ENCODE measurements around the gene EPDR1.

The EPDR1 gene

DNA sequence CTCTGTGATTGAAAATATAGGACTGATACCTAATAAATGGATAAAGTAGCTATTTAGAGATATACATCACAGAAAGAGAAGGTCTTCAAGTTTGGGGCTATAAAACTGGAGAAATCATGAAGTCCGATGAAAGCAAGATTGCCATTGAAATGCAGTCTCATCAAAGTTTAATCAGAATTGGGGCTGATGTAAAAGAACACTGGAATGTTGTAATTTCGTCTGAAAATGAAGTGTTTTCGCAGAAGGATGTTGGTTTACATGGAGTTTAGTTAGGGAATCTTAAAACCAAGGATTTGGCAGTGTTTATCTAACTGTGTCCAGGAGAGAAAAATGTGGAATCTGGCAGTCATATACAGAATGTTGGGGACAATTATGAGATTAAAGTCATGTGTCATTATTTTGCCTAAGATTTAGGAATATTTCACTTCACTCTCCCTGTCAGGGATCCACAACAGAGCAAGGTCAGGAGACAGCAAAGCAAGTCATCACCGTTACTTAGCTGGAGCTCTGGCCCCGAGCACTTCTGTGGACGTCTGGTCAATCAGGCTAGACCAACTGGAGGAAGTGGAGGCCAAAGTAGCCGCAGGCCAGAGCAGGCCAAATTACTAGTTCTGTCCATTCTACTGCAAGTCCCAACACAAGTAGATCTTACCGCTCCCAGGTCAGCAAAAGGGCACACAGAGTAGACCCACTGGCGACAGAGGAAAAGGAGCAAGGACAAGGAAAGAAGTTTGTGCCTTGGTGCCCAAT lies 37.0 kb downstream of the EPDR1 start:
- Histone ChIP-seq H4K8ac (ENCODE audit: low read length) (no peak overlapping the region), H3K36me3 (ENCODE audit: control insufficient read depth in 1 of 2, insufficient read depth in 2 of 2, low read depth in 1 of 2, low read length in 2 of 2) (peaks cover 0 to 7% of the 10 kb centered on the region in 2 experiments), H3K27ac (ENCODE audit: low read length, poor library complexity, severe bottlenecking) (no peak overlapping the region), H3K4ac (ENCODE audit: low read depth in 1 of 2, low read length in 2 of 2) (no peak overlapping the region), H3K4me1 (ENCODE audit: control insufficient read depth, insufficient read depth, low read depth, low read length) (no peaks in the 10 kb centered on the region), H4K91ac (ENCODE audit: low read length) (no peak overlapping the region), H3K23ac (ENCODE audit: low read length in 2 of 2) (no peak overlapping the region), H3K14ac (ENCODE audit: low read length in 2 of 2) (no peak overlapping the region), H2AK5ac (ENCODE audit: low read length, severe bottlenecking) (no peak overlapping the region), H3K27me3 (ENCODE audit: control insufficient read depth in 1 of 2, insufficient read depth in 1 of 2, low read length in 2 of 2) (no peaks in the 10 kb centered on the region), H3K4me2 (ENCODE audit: low read length, poor library complexity, severe bottlenecking) (no peak overlapping the region), H2BK15ac (ENCODE audit: low read depth, poor library complexity, severe bottlenecking) (no peak overlapping the region), H3K79me1 (replicated peaks; ENCODE audit: low read length, poor library complexity, severe bottlenecking) (no peaks in the 10 kb centered on the region), H3K4me3 (ENCODE audit: insufficient read depth in 1 of 2, low read depth in 1 of 2, low read length in 2 of 2) (no peak overlapping the region), H3K9ac (ENCODE audit: low read length) (no peak overlapping the region), H2BK12ac (ENCODE audit: low read length in 2 of 2) (no peak overlapping the region), H2BK120ac (ENCODE audit: low read depth, low read length) (no peak overlapping the region), H2BK5ac (ENCODE audit: low read depth, low read length, poor library complexity, severe bottlenecking) (no peak overlapping the region), H2AFZ (ENCODE audit: low read depth, low read length) (no peak overlapping the region), H3K18ac (ENCODE audit: low read depth in 1 of 2, low read length in 2 of 2) (no peak overlapping the region), H3K9me3 (ENCODE audit: control insufficient read depth, low read length) (no peaks in the 10 kb centered on the region)
- no peak for DNase-seq
- 83% methylated on average over 9 of the region's 9 CpGs for WGBS

DNA sequence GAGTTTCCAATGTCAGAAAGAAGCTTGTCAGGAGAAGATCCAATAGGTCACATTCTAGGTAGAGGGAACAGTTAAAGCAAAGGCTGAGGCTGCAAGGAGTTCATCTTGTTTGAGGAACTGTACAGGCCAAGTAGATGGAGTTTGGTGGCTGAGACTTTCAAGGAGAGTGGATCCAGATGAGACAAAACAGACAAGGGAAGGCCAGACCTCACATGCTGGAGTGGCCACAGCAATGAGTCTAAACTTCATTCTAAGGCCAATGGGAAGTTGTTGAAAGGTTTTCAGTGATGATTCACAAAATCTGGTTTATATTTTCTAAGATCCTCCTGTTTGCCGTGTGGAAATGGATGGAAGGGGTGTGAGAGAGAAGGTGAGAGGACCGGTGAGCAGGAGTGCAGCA lies 40.0 kb downstream of the EPDR1 start:
- no peak overlapping the region for H3K4me2 ChIP-seq (ENCODE audit: low read length, poor library complexity, severe bottlenecking)
- WGBS, result 88% methylated on average over 2 of the region's 2 CpGs

DNA sequence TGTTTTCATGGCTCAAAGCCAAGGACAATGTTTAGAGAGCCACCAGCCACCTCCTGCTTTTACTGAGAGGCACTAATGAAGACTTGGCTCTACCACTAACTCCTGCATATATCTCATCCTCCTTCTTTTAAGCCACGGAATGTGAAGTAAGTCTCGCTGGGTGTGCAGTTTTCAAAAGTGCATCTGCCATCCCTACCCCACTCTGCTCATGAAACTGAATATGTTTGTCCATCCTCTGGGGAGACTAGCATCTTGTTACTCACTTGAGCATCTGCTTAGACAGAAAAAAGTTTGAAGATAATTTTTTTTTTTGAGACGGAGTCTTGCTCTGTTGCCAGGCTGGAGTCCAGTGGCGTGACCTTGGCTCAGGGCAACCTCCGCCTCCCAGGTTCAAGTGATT lies 40.8 kb downstream of the EPDR1 start:
- Histone ChIP-seq H3K4me2 (ENCODE audit: low read length, poor library complexity, severe bottlenecking) (no peak overlapping the region), H2BK15ac (ENCODE audit: low read depth, poor library complexity, severe bottlenecking) (no peak overlapping the region), H3K9me3 (ENCODE audit: control insufficient read depth, low read length) (no peaks in the 10 kb centered on the region), H3K4me1 (ENCODE audit: control insufficient read depth, insufficient read depth, low read depth, low read length) (no peaks in the 10 kb centered on the region), H3K9ac (ENCODE audit: low read length) (no peak overlapping the region), H2AFZ (ENCODE audit: low read depth, low read length) (no peak overlapping the region), H3K23ac (ENCODE audit: low read length in 2 of 2) (no peak overlapping the region), H4K8ac (ENCODE audit: low read length) (no peak overlapping the region), H3K4me3 (ENCODE audit: insufficient read depth in 1 of 2, low read depth in 1 of 2, low read length in 2 of 2) (no peak overlapping the region), H2BK5ac (ENCODE audit: low read depth, low read length, poor library complexity, severe bottlenecking) (no peak overlapping the region), H3K36me3 (ENCODE audit: control insufficient read depth in 1 of 2, insufficient read depth in 2 of 2, low read depth in 1 of 2, low read length in 2 of 2) (no peaks in the 10 kb centered on the region), H2BK12ac (ENCODE audit: low read length in 2 of 2) (no peak overlapping the region), H2BK120ac (ENCODE audit: low read depth, low read length) (no peak overlapping the region), H3K27ac (ENCODE audit: low read length, poor library complexity, severe bottlenecking) (no peak overlapping the region), H3K18ac (ENCODE audit: low read depth in 1 of 2, low read length in 2 of 2) (no peak overlapping the region), H4K91ac (ENCODE audit: low read length) (no peak overlapping the region), H3K27me3 (ENCODE audit: control insufficient read depth in 1 of 2, insufficient read depth in 1 of 2, low read length in 2 of 2) (no peaks in the 10 kb centered on the region), H3K79me1 (replicated peaks; ENCODE audit: low read length, poor library complexity, severe bottlenecking) (no peaks in the 10 kb centered on the region), H2AK5ac (ENCODE audit: low read length, severe bottlenecking) (no peak overlapping the region), H3K14ac (ENCODE audit: low read length in 2 of 2) (no peak overlapping the region), H3K4ac (ENCODE audit: low read depth in 1 of 2, low read length in 2 of 2) (no peak overlapping the region)
- no peak for DNase-seq
- WGBS, result 91% methylated on average over 5 of the region's 5 CpGs

More for the DNA sequence above, 40.0 kb downstream of the EPDR1 start:
- no peaks in the 10 kb centered on the region for H3K4me1 ChIP-seq (ENCODE audit: control insufficient read depth, insufficient read depth, low read depth, low read length)
- H3K36me3 ChIP-seq (ENCODE audit: control insufficient read depth in 1 of 2, insufficient read depth in 2 of 2, low read depth in 1 of 2, low read length in 2 of 2), result no peaks in the 10 kb centered on the region
- no peak overlapping the region for H3K18ac ChIP-seq (ENCODE audit: low read depth in 1 of 2, low read length in 2 of 2)
- H4K91ac ChIP-seq (ENCODE audit: low read length), result no peak overlapping the region
- no peak overlapping the region for H3K23ac ChIP-seq (ENCODE audit: low read length in 2 of 2)
- H3K9ac ChIP-seq (ENCODE audit: low read length), result no peak overlapping the region
- no peak overlapping the region for H3K27ac ChIP-seq (ENCODE audit: low read length, poor library complexity, severe bottlenecking)
- no peaks in the 10 kb centered on the region for H3K9me3 ChIP-seq (ENCODE audit: control insufficient read depth, low read length)
- no peaks in the 10 kb centered on the region for H3K79me1 ChIP-seq (replicated peaks; ENCODE audit: low read length, poor library complexity, severe bottlenecking)
- no peaks in the 10 kb centered on the region for H3K27me3 ChIP-seq (ENCODE audit: control insufficient read depth in 1 of 2, insufficient read depth in 1 of 2, low read length in 2 of 2)
- H2BK5ac ChIP-seq (ENCODE audit: low read depth, low read length, poor library complexity, severe bottlenecking), result no peak overlapping the region
- no peak overlapping the region for H3K14ac ChIP-seq (ENCODE audit: low read length in 2 of 2)
- no peak overlapping the region for H3K4me3 ChIP-seq (ENCODE audit: insufficient read depth in 1 of 2, low read depth in 1 of 2, low read length in 2 of 2)
- no peak overlapping the region for H2AFZ ChIP-seq (ENCODE audit: low read depth, low read length)
- H2BK15ac ChIP-seq (ENCODE audit: low read depth, poor library complexity, severe bottlenecking), result no peak overlapping the region
- DNase-seq, result no peak
- no peak overlapping the region for H4K8ac ChIP-seq (ENCODE audit: low read length)
- H3K4ac ChIP-seq (ENCODE audit: low read depth in 1 of 2, low read length in 2 of 2), result no peak overlapping the region
- no peak overlapping the region for H2AK5ac ChIP-seq (ENCODE audit: low read length, severe bottlenecking)
- no peak overlapping the region for H2BK12ac ChIP-seq (ENCODE audit: low read length in 2 of 2)
- H2BK120ac ChIP-seq (ENCODE audit: low read depth, low read length), result no peak overlapping the region

DNA sequence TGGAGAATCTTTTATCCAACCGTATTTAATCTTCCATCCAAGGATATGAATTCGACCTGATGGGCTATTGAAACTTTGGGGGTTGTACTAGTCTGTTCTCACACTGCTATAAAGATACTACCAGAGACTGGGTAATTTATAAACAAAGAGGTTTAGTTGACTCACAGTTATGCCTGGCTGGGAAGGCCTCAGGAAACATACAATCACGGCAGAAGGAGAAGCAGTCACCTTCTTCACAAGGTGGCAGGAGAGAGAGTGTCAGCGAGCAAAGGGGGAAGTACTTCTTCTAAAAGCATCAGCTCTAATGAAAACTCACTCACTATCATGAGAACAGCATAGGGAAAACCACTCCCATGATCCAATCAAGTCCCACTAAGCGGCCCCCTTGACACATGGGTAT lies 43.8 kb downstream of the EPDR1 start:
- H2BK120ac ChIP-seq (ENCODE audit: low read depth, low read length), result no peak overlapping the region
- H3K23ac ChIP-seq (ENCODE audit: low read length in 2 of 2), result no peak overlapping the region
- H3K36me3 ChIP-seq (ENCODE audit: control insufficient read depth in 1 of 2, insufficient read depth in 2 of 2, low read depth in 1 of 2, low read length in 2 of 2), result no peaks in the 10 kb centered on the region
- no peak overlapping the region for H2AK5ac ChIP-seq (ENCODE audit: low read length, severe bottlenecking)
- H3K4me1 ChIP-seq (ENCODE audit: control insufficient read depth, insufficient read depth, low read depth, low read length), result no peaks in the 10 kb centered on the region
- no peaks in the 10 kb centered on the region for H3K79me1 ChIP-seq (replicated peaks; ENCODE audit: low read length, poor library complexity, severe bottlenecking)
- H2AFZ ChIP-seq (ENCODE audit: low read depth, low read length), result no peak overlapping the region
- no peak overlapping the region for H2BK15ac ChIP-seq (ENCODE audit: low read depth, poor library complexity, severe bottlenecking)
- H2BK5ac ChIP-seq (ENCODE audit: low read depth, low read length, poor library complexity, severe bottlenecking), result no peak overlapping the region
- no peaks in the 10 kb centered on the region for H3K9me3 ChIP-seq (ENCODE audit: control insufficient read depth, low read length)
- 33% methylated on average over 1 of the region's 5 CpGs for WGBS
- H3K9ac ChIP-seq (ENCODE audit: low read length), result no peak overlapping the region
- H3K18ac ChIP-seq (ENCODE audit: low read depth in 1 of 2, low read length in 2 of 2), result no peak overlapping the region
- no peak overlapping the region for H2BK12ac ChIP-seq (ENCODE audit: low read length in 2 of 2)
- H4K91ac ChIP-seq (ENCODE audit: low read length), result no peak overlapping the region
- H3K4me2 ChIP-seq (ENCODE audit: low read length, poor library complexity, severe bottlenecking), result no peak overlapping the region
- H3K4me3 ChIP-seq (ENCODE audit: insufficient read depth in 1 of 2, low read depth in 1 of 2, low read length in 2 of 2), result no peak overlapping the region
- H4K8ac ChIP-seq (ENCODE audit: low read length), result no peak overlapping the region
- H3K27ac ChIP-seq (ENCODE audit: low read length, poor library complexity, severe bottlenecking), result no peak overlapping the region
- no peak overlapping the region for H3K14ac ChIP-seq (ENCODE audit: low read length in 2 of 2)
- H3K4ac ChIP-seq (ENCODE audit: low read depth in 1 of 2, low read length in 2 of 2), result no peak overlapping the region
- no peak for DNase-seq
- no peaks in the 10 kb centered on the region for H3K27me3 ChIP-seq (ENCODE audit: control insufficient read depth in 1 of 2, insufficient read depth in 1 of 2, low read length in 2 of 2)
